CD4-positive, alpha-beta T cell treated with Interleukin-2 at 100 ng/mL for 4 hours (primary cell): ENCODE measurements around the gene RACK1.
"Not testable (repeated sequence)": the region's sequence is repeated elsewhere in the genome, so short reads cannot be mapped to it uniquely, and the experiment has no call there.

ENCODE experiments used
- DNase-seq: peaks from one replicate; pipeline ENCODE4 v3.0.0-alpha.2; 2020; ENCODE audit warnings: low spot score

The RACK1 gene

GRCh38 chr5:181214249-181214648 lies 29.5 kb downstream of the RACK1 start:
- DNase-seq, result not testable (repeated sequence)

- no peak for DNase-seq
Measured at GRCh38 chr5:181212934-181213333, 30.8 kb downstream of the RACK1 start.

GRCh38 chr5:181212080-181212479 lies 31.6 kb downstream of the RACK1 start:
- DNase-seq, result no peak

- DNase-seq, result no peak
Measured at GRCh38 chr5:181211208-181211607, 32.5 kb downstream of the RACK1 start.

GRCh38 chr5:181210698-181211097 lies 33.0 kb downstream of the RACK1 start:
- not testable (repeated sequence) for DNase-seq

GRCh38 chr5:181210148-181210547 lies 33.6 kb downstream of the RACK1 start:
- DNase-seq, result not testable (repeated sequence)

GRCh38 chr5:181209006-181209405 lies 34.7 kb downstream of the RACK1 start:
- DNase-seq, result not testable (repeated sequence)

- no peak for DNase-seq
Measured at GRCh38 chr5:181207960-181208253, 35.8 kb downstream of the RACK1 start.

GRCh38 chr5:181207214-181207959 lies 36.3 kb downstream of the RACK1 start:
- peak; percentile 78 for DNase-seq

GRCh38 chr5:181205761-181206649 lies 37.7 kb downstream of the RACK1 start:
- DNase-seq, result no peak

- DNase-seq, result no peak
Measured at GRCh38 chr5:181204826-181205760, 38.6 kb downstream of the RACK1 start, which contains the start of gene TRIM7. TRIM7 (minus strand) TSS chr5:181205196; CDS start chr5:181205110, 86 bp downstream.

- no peak for DNase-seq
Measured at GRCh38 chr5:181204113-181204825, 39.4 kb downstream of the RACK1 start.

- DNase-seq, result no peak
Measured at GRCh38 chr5:181203777-181204112, 40.0 kb downstream of the RACK1 start.

- DNase-seq, result no peak
Measured at GRCh38 chr5:181203093-181203711, 40.5 kb downstream of the RACK1 start.

- no peak for DNase-seq
Measured at GRCh38 chr5:181200816-181201215, 42.9 kb downstream of the RACK1 start.

GRCh38 chr5:181199881-181200638 lies 43.6 kb downstream of the RACK1 start:
- no peak for DNase-seq

GRCh38 chr5:181198905-181199519 lies 44.7 kb downstream of the RACK1 start:
- DNase-seq, result no peak

GRCh38 chr5:181198106-181198685 lies 45.5 kb downstream of the RACK1 start:
- DNase-seq, result no peak

GRCh38 chr5:181197326-181197951 lies 46.3 kb downstream of the RACK1 start:
- no peak for DNase-seq
